LNCAP (cell line): ENCODE measurements around the gene ARHGEF10L.

Source experiments
- TF ChIP-seq, protein P1 (sequence below): fragments of 450-650 bp; IDR thresholded peaks from 2 replicates; pipeline ENCODE4 v1.5.1; 2017; ENCODE audit warnings: mild to moderate bottlenecking

ARHGEF10L gene

DNA sequence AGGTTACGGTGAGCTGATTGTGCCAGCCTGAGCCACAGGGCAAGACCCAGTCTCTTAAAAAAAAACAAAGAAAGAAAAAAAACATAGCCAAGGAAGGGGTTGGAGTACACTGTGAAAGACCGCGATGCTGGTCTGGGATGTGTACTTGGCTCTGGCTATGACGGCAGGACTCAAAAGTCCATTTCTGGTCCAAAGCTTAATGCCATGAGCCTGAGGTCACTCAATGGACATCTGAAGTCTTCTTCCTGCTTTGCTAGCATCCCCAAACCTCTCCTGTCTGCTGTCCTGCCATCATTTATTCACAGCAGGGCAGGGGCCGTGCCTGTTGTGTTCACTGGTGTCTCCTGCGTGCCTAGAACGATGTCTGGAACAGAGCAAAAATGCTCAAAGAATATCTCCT, 1.5 kb upstream of the ARHGEF10L start:
- TF ChIP-seq, protein P1, sequence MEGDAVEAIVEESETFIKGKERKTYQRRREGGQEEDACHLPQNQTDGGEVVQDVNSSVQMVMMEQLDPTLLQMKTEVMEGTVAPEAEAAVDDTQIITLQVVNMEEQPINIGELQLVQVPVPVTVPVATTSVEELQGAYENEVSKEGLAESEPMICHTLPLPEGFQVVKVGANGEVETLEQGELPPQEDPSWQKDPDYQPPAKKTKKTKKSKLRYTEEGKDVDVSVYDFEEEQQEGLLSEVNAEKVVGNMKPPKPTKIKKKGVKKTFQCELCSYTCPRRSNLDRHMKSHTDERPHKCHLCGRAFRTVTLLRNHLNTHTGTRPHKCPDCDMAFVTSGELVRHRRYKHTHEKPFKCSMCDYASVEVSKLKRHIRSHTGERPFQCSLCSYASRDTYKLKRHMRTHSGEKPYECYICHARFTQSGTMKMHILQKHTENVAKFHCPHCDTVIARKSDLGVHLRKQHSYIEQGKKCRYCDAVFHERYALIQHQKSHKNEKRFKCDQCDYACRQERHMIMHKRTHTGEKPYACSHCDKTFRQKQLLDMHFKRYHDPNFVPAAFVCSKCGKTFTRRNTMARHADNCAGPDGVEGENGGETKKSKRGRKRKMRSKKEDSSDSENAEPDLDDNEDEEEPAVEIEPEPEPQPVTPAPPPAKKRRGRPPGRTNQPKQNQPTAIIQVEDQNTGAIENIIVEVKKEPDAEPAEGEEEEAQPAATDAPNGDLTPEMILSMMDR = no peak

DNA sequence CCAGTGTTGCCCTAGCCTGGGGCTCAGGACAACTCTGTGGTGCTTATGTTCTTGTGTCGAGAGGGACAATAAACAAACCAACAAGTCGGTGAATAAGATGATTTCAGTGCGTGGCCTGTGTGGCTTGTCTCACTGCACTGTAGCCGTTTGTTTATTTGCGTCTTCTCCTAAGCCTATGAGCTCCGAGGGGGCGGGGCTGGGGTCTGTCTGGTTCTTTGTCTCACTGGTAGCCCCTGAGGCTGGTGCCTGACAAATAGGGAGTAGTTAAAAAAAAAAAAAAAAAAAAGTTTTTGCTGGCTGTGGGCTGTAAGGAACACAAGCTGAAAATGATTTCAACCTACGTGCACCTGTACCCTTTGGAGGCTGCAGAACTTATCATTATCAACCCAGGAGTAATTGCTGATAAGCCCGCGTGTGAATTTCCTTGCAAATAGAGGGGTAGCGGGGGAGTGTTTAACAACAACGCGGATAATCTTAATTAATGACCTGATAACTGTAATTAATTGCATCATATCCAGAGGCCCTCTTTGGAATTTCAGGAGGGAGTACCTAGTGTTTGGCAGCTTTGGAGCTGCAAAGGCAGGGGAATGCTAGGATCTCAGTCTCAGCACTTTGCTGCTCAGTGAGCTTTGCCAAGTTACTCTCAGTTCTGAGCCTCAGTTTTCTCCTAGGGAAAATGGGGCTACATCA, 925 bp upstream of the ARHGEF10L start:
- TF ChIP-seq, protein P1 = no peak

DNA sequence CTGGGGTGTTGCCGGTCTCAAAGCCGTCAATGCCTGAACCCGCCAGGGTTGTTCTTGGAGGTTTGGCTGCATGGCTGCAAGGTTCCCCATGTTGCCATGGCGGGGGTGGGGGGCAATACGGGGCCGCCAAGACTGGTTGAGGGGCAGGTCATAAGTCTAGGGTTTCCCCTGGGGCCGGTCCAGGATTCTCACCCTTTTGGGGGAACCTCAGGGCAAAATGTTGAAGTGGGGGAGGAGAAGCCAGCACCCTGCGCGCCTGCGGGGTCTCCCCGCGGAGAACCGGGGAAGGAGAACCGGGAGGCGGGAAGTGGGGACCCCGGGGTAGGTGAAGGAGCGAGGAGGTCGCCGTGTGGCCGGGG, 401 bp upstream of the ARHGEF10L start:
- TF ChIP-seq, protein P1 = no peak

DNA sequence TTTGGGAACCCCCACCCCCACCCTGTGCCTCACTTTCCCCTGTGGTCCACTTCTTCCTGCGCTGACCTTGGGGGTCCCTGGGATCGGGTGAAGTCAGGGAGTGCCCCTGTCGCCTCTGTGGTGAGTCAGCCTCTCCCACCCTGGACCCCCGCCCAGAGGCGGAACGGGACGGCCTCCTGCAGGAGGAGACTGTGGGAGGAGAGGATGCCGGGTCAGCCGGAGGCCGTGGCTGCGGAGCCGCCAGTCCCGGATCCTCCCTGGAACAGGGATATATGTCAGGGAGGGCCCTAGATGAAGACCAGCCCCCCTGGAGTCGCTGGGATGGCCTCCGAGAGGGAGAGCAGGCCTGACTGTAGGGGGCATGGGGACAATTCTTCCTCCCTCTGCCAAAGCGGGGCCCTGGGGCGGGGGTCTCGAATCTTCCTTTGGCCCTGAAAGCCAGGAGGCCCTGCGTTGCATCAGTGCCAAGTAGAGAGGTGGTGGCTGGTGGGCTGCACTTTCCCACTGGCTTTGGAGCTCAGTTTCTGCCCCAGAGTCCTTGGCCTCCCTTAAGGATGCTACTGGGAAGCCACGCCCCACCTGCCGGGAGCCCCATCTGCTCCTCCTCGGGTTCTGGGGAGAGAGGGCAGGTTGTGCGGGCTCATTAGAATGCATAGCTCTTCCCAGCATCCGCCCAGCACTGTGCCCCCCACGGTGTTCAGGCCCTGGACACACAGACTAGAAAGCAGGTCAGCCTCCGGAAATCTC, 930 bp downstream of the ARHGEF10L start:
- TF ChIP-seq, protein P1 = no peak

DNA sequence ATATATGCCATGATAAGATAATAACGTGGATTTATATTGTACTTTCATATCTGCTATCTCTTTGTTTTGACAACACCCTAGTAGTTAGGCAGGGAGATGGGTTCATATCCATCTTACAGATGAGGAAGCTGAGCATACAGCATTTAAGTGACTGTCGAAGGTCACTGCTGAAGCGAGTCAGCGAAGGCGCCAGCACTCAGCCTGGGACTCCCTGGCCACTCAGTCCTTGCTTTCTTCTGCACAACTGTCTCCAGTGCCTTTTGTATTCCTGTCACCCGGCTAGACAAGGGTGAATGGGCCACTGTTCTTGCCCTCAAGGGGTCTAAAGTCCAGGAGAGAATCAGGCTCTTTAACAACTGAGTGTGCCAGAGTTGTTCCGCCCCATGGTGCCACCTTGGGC, 3.1 kb downstream of the ARHGEF10L start:
- TF ChIP-seq, protein P1 = no peak

DNA sequence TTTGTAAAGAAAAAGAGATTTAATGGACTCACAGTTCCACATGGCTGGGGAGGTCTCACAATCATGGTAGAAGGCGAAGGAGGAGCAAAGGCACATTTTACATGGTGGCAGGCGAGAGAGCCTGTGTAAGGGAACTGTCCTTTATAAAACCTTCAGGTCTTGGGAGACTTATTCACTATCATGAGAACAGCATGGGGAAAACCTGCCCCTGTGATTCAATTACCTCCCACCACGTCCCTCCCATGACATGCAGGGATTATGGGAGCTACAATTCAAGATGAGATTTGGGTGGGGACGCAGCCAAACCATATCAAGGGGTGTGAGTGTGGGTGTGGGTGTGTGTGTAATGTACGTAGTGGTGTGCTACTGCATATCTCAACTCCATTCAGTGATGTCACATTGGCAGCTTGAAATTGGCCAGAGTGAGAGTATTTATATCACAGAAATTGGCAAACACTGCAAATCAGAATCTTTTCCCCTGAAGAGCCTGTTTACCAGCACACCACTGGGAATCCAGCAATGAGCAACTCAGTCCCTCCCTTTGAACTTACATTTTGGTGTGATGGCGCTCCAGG, 5.4 kb downstream of the ARHGEF10L start:
- TF ChIP-seq, protein P1 = no peak

DNA sequence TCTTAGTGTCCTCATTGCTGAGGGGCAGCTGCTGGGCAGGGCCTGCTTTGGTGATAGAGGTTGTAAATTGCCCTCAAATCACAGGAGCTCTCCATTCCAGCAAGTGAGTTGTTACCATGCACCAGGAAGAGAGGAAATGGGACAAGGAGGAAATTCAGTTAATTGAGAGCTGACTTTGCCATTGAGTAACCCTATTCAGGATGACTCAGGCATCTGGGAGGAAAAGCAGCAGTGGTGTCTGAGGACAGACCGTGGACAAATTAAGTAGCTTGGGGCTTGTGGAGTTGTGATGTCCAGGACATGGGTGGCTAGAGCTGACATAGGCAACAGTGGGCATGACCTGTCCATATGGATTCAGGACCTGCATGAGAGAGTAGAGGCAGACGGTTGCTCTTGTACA, 5.9 kb downstream of the ARHGEF10L start:
- TF ChIP-seq, protein P1 = no peak
